BJ (cell line): ENCODE data around the gene TTC39B. TPM values are rescaled to one million over a fixed set of nuclear protein-coding genes. Genes with fewer than 3 reads are reported as not detected.

ENCODE experiments used
- CTCF ChIA-PET: fragments of 350-600 bp; formaldehyde crosslinking; extraction: SDS; loops from one replicate; lab custom pipeline; 2021; ENCODE audit warnings: antibody characterized with exemption, inconsistent platforms; lab: Yijun Ruan, JAX
- POLR2A ChIA-PET: fragments of 300-600 bp; sonication (Branson Sonifier 250); formaldehyde crosslinking; extraction: SDS; loops from one replicate; lab custom pipeline; 2021; ENCODE audit warnings: antibody characterized with exemption; lab: Charles Lee
- DNase-seq: peaks from one replicate; pipeline ENCODE4 v3.0.0-alpha.2; 2011; ENCODE audit warnings: low read depth
- H3K27me3 ChIP-seq: 2 replicates; pipeline ENCODE4 v1.6.0; 2011; ENCODE audit warnings: low read length; ENCODE audit not compliant: control insufficient read depth, insufficient read depth
- H3K36me3 ChIP-seq: 2 replicates; pipeline ENCODE4 v1.5.1; 2011; ENCODE audit warnings: low read length; ENCODE audit not compliant: control insufficient read depth, insufficient read depth
- H3K4me3 ChIP-seq: 2 replicates; pipeline ENCODE4 v1.5.1; 2011; ENCODE audit warnings: low read depth, mild to moderate bottlenecking, control low read depth, low read length
- polyA plus RNA-seq: library from polyadenylated mRNA; depleted of rRNA; stranded (reverse); fragments of >200 nt; gene quantifications from 2 replicates; pipeline ENCODE4 v1.2.3, GENCODE V29; 2011
- TF ChIP-seq, protein P1 (sequence below): IDR thresholded peaks from 2 replicates; pipeline ENCODE4 v1.5.1; 2011; ENCODE audit warnings: low read depth, mild to moderate bottlenecking, control low read depth, inconsistent platforms, low read length, moderate library complexity; ENCODE audit not compliant: insufficient read depth

The TTC39B gene
- polyA plus RNA-seq, 1 experiment = 5.1 TPM

- CTCF ChIA-PET = no interaction called here
- TF ChIP-seq, protein P1, sequence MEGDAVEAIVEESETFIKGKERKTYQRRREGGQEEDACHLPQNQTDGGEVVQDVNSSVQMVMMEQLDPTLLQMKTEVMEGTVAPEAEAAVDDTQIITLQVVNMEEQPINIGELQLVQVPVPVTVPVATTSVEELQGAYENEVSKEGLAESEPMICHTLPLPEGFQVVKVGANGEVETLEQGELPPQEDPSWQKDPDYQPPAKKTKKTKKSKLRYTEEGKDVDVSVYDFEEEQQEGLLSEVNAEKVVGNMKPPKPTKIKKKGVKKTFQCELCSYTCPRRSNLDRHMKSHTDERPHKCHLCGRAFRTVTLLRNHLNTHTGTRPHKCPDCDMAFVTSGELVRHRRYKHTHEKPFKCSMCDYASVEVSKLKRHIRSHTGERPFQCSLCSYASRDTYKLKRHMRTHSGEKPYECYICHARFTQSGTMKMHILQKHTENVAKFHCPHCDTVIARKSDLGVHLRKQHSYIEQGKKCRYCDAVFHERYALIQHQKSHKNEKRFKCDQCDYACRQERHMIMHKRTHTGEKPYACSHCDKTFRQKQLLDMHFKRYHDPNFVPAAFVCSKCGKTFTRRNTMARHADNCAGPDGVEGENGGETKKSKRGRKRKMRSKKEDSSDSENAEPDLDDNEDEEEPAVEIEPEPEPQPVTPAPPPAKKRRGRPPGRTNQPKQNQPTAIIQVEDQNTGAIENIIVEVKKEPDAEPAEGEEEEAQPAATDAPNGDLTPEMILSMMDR = no peak
- Histone ChIP-seq H3K27me3 (no peaks in the 10 kb centered on the region), H3K36me3 (no peaks in the 10 kb centered on the region), H3K4me3 (no peak overlapping the region)
- POLR2A ChIA-PET = no interaction called here
- no peak for DNase-seq
These were observed 2.4 kb downstream of the TTC39B start for GRCh38 chr9:15304632-15305031.

GRCh38 chr9:15300218-15300617 is 6.8 kb downstream of the TTC39B start:
- ChIA-PET POLR2A (no interaction called here), CTCF (interaction anchor here (0.9 kb wide), 1 partner anchor 116 kb away, joined by 3 read pairs; no protein-coding TSS in a partner anchor)
- no peak overlapping the region for H3K4me3 ChIP-seq
- TF ChIP-seq, protein P1 = no peak
- H3K27me3 ChIP-seq = no peaks in the 10 kb centered on the region
- DNase-seq = no peak
- H3K36me3 ChIP-seq = no peaks in the 10 kb centered on the region

DNA sequence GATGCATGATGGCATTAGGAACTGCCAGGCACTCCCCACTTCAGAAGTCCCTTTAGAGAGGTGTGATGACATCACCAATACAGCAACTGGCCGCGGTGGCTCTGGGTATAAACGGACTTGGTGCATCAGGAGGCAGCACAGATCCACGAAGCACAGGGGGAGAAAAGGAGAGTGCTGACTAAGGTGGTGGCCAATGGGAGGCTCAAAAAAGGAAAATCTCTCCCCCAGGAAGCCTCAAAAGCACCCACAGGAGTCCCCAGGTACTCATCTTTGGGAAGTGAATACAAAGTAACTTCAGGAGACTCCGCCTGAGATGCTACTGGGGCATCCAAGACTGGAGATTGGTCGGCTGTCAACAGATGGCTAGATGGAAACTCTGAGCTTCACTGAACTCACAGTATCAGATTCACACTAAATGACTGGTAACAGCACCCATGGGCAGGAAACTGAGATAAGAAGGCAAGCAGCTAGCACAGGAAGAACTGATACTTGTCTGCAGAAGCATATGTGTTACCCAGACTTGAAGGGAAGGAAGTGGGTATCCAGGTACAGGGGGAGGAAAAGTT is 7.6 kb downstream of the TTC39B start:
- no peak for DNase-seq
- no peaks in the 10 kb centered on the region for H3K36me3 ChIP-seq
- TF ChIP-seq, protein P1 = no peak
- ChIA-PET POLR2A (no interaction called here), CTCF (interaction anchor here (0.9 kb wide), 1 partner anchor 117 kb away, joined by 3 read pairs; no protein-coding TSS in a partner anchor)
- no peak overlapping the region for H3K4me3 ChIP-seq
- H3K27me3 ChIP-seq = no peaks in the 10 kb centered on the region

GRCh38 chr9:15298362-15298761 is 8.7 kb downstream of the TTC39B start:
- TF ChIP-seq, protein P1 = no peak
- H3K4me3 ChIP-seq = no peak overlapping the region
- ChIA-PET CTCF (no interaction called here), POLR2A (no interaction called here)
- no peak for DNase-seq
- H3K27me3 ChIP-seq = no peaks in the 10 kb centered on the region
- no peaks in the 10 kb centered on the region for H3K36me3 ChIP-seq

DNA sequence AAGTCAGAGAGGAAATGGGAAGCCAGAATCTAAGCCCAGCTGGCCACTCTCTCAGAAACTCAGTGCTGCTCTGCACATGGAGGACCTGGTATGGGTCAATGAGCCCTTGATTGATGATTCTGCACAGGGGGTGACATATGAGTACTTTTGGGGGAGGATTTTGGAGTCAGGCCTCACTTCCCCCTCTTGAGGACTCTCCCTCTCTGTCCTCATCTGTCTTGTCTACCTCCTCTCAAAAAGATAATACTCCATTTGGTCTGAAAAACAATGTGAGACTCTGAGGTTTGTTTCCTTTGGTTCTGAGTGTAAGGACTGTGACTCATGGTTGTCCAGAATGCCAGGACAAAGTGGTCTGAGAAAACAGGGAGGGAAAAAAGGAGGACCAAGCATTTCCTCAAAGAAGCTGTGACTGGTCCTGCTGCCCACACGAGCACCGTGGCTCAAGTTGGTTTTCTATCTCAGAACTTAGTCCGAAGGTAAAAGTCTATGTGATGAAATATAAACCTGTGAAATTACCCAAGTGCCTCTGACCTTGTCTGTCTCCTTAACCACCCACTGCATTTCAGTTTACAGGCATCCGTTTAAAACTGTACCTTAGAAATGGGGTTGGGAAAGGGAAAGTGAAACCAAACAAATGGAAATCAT is 11.1 kb downstream of the TTC39B start:
- peak; percentile 20 for DNase-seq
- H3K36me3 ChIP-seq = no peaks in the 10 kb centered on the region
- H3K27me3 ChIP-seq = no peaks in the 10 kb centered on the region
- POLR2A ChIA-PET = no interaction called here
- CTCF ChIA-PET = no interaction called here
- TF ChIP-seq, protein P1 = no peak
- peak overlapping the region; percentile 40 for H3K4me3 ChIP-seq
